Sigmoid colon (tissue), 7 donors: ENCODE data around the gene SUPT20HL1. TPM values are rescaled to one million over a fixed set of nuclear protein-coding genes. Genes with fewer than 3 reads are reported as not detected.
"Not testable (repeated sequence)": the region's sequence is repeated elsewhere in the genome, so short reads cannot be mapped to it uniquely, and the experiment has no call there.

Source experiments
- DNase-seq: peaks from one replicate; pipeline ENCODE4 v3.0.0-alpha.2; 2019
- H3K27ac ChIP-seq, 4 donors: fragments of 200-600 bp; sonication (generic); one replicate each; pipeline ENCODE4 v1.5.1; 2016 to 2019; ENCODE audit warnings: mild to moderate bottlenecking in 1 of 4
- H3K27me3 ChIP-seq, 3 donors: fragments of 200-600 bp; sonication (generic); one replicate each; pipeline ENCODE4 v1.5.1; 2019; ENCODE audit warnings: mild to moderate bottlenecking in 1 of 3
- H3K36me3 ChIP-seq, 4 donors: fragments of 200-600 bp; sonication (generic); one replicate each; pipeline ENCODE4 v1.5.1; 2016 to 2019
- H3K4me1 ChIP-seq, 4 donors: fragments of 200-600 bp; sonication (generic); one replicate each; pipeline ENCODE4 v1.5.1; 2017 to 2019
- H3K4me3 ChIP-seq, 4 donors: fragments of 200-600 bp; sonication (generic); one replicate each; pipeline ENCODE4 v1.5.1; 2017 to 2019; ENCODE audit warnings: mild to moderate bottlenecking in 2 of 4, moderate library complexity in 1 of 4
- H3K9me3 ChIP-seq, 4 donors: fragments of 200-600 bp in 3 of 4; sonication (generic) in 3 of 4; one replicate each; pipeline versions ENCODE4 v1.5.1 to v1.6.1; 2013 to 2019
- CTCF ChIP-seq, 4 experiments: fragments of 450-650 bp in 3 of 4; fragments of 200-600 bp in 1 of 4; IDR thresholded peaks; one replicate each; pipeline ENCODE4 v1.5.1; 2016 to 2019; ENCODE audit warnings: antibody characterized with exemption in 4 of 4, mild to moderate bottlenecking in 3 of 4, moderate library complexity in 2 of 4
- EP300 ChIP-seq, 4 donors: sonication (generic); formaldehyde crosslinking; IDR thresholded peaks; one replicate each; pipeline ENCODE4 v1.6.1; 2017; ENCODE audit warnings: antibody characterized with exemption in 4 of 4
- POLR2A ChIP-seq, 2 donors: fragments of 450-650 bp; IDR thresholded peaks; one replicate each; pipeline ENCODE4 v1.6.1; 2016; ENCODE audit warnings: antibody characterized with exemption in 2 of 2, mild to moderate bottlenecking in 2 of 2, moderate library complexity in 2 of 2
- POLR2AphosphoS5 ChIP-seq, 4 donors: sonication (generic); formaldehyde crosslinking; IDR thresholded peaks; one replicate each; pipeline ENCODE4 v1.6.1; 2017; ENCODE audit warnings: antibody characterized with exemption in 4 of 4
- WGBS, 2 donors: extraction: QIAGEN DNeasy Blood & Tissue Kit; methylation state at CpG; one replicate each; pipeline ENCODE4 v1.1.7; 2013; 5-methylcytosine and 5-hydroxymethylcytosine counted together
- intact Hi-C: fragments of 100-400 bp; cut with DNase I; formaldehyde crosslinking; loops from one replicate; pipeline ENCODE4 v1.15.1; 2023
- polyA plus RNA-seq, 3 donors: library from polyadenylated mRNA; stranded (reverse); fragments of 200-250 nt; gene quantifications; one replicate each; pipeline ENCODE4 v1.2.3, GENCODE V29; 2013
- total RNA-seq, 4 donors: library from RNA; depleted of rRNA; stranded (reverse); fragments of >200 nt; gene quantifications; one replicate each; pipeline ENCODE4 v1.1.0, GENCODE V29; 2016
- donor health status: healthy with polysubstance abuse.
- donor health status: Bipolar disorder and iron deficiency.
- donor health status: healthy.

SUPT20HL1 gene
- total and polyA plus RNA-seq, 7 donors = 0.16 to 1.1 (median 0.36) TPM; not detected in 4

- TF ChIP-seq CTCF (IDR thresholded peaks at IDR 0.05) (no peak), EP300 (IDR thresholded peaks at IDR 0.05) (no peak), POLR2A (IDR thresholded peaks at IDR 0.05) (no peak), POLR2AphosphoS5 (IDR thresholded peaks at IDR 0.05) (no peak)
- no peak overlapping the region for H3K27ac ChIP-seq
- no peaks in the 10 kb centered on the region for H3K27me3 ChIP-seq
- intact Hi-C loops = no loop called here
- H3K9me3 ChIP-seq = no peaks in the 10 kb centered on the region
- H3K4me1 ChIP-seq = peaks cover 0 to 12% (median 0%) of the 10 kb centered on the region in 4 donors
- no peaks in the 10 kb centered on the region for H3K36me3 ChIP-seq
- H3K4me3 ChIP-seq = no peak overlapping the region
- DNase-seq = no peak
- 96 to 100% methylated on average over 1 of the region's 1 CpG for WGBS, 2 donors
Observed at GRCh38 chrX:24377911-24378468, 17.6 kb downstream of the SUPT20HL1 start.

GRCh38 chrX:24378706-24379105 is 18.3 kb downstream of the SUPT20HL1 start:
- no peak overlapping the region for H3K27ac ChIP-seq
- no peaks in the 10 kb centered on the region for H3K9me3 ChIP-seq
- WGBS, 2 donors = 90 to 96% methylated on average over 6 of the region's 6 CpGs
- peaks cover 0 to 12% (median 0%) of the 10 kb centered on the region in 4 donors for H3K4me1 ChIP-seq
- intact Hi-C loops = no loop called here
- no peak overlapping the region for H3K4me3 ChIP-seq
- no peaks in the 10 kb centered on the region for H3K36me3 ChIP-seq
- TF ChIP-seq POLR2AphosphoS5 (IDR thresholded peaks at IDR 0.05) (no peak), CTCF (IDR thresholded peaks at IDR 0.05) (no peak), POLR2A (IDR thresholded peaks at IDR 0.05) (no peak), EP300 (IDR thresholded peaks at IDR 0.05) (no peak)
- H3K27me3 ChIP-seq = no peaks in the 10 kb centered on the region
- DNase-seq = no peak

- no peaks in the 10 kb centered on the region for H3K9me3 ChIP-seq
- H3K27ac ChIP-seq = peak overlapping the region in 1 of 4 donors; percentile 45
- 70 to 72% methylated on average over 9 of the region's 9 CpGs for WGBS, 2 donors
- intact Hi-C loops = loop anchor here (5.0 kb wide), 1 partner anchor 123 kb away; no protein-coding TSS in a partner anchor
- no peak overlapping the region for H3K4me3 ChIP-seq
- no peaks in the 10 kb centered on the region for H3K27me3 ChIP-seq
- H3K4me1 ChIP-seq = peaks cover 0 to 12% (median 0%) of the 10 kb centered on the region in 4 donors
- no peaks in the 10 kb centered on the region for H3K36me3 ChIP-seq
- no peak for TF ChIP-seq CTCF (IDR thresholded peaks at IDR 0.05)
- TF ChIP-seq POLR2AphosphoS5 (IDR thresholded peaks at IDR 0.05) = no peak
- no peak for TF ChIP-seq POLR2A (IDR thresholded peaks at IDR 0.05)
- no peak for TF ChIP-seq EP300 (IDR thresholded peaks at IDR 0.05)
- no peak for DNase-seq
Observed at GRCh38 chrX:24380262-24381187, 20.1 kb downstream of the SUPT20HL1 start.

- 83 to 87% methylated on average over 5 of the region's 5 CpGs for WGBS, 2 donors
- intact Hi-C loops = loop anchor here (5.0 kb wide), 1 partner anchor 125 kb away; no protein-coding TSS in a partner anchor
Observed at GRCh38 chrX:24382315-24382714, 21.9 kb downstream of the SUPT20HL1 start.

GRCh38 chrX:24387724-24388123 is 27.3 kb downstream of the SUPT20HL1 start:
- 85 to 98% methylated on average over 2 of the region's 2 CpGs for WGBS, 2 donors
- Histone ChIP-seq H3K9me3 (no peaks in the 10 kb centered on the region), H3K36me3 (no peaks in the 10 kb centered on the region), H3K4me3 (no peak overlapping the region), H3K27ac (no peak overlapping the region), H3K4me1 (no peaks in the 10 kb centered on the region), H3K27me3 (no peaks in the 10 kb centered on the region)
- TF ChIP-seq EP300 (IDR thresholded peaks at IDR 0.05) (no peak), POLR2AphosphoS5 (IDR thresholded peaks at IDR 0.05) (no peak), POLR2A (IDR thresholded peaks at IDR 0.05) (no peak), CTCF (IDR thresholded peaks at IDR 0.05) (no peak)
- intact Hi-C loops = no loop called here
- no peak for DNase-seq

More at GRCh38 chrX:24382315-24382714, 21.9 kb downstream of the SUPT20HL1 start:
- not testable (repeated sequence) for H3K27ac ChIP-seq, H3K36me3 ChIP-seq, H3K27me3 ChIP-seq, DNase-seq, H3K9me3 ChIP-seq, H3K4me3 ChIP-seq
- peaks cover 0 to 12% (median 0%) of the 10 kb centered on the region in 4 donors for H3K4me1 ChIP-seq
